GM12872 (cell line): ENCODE data around the gene ATP2A3.

Source experiments
- TF ChIP-seq, protein P1 (sequence below): IDR thresholded peaks from 3 replicates; pipeline ENCODE4 v1.5.1; 2011; ENCODE audit warnings: low read depth, mild to moderate bottlenecking, low read length, moderate library complexity; ENCODE audit not compliant: insufficient read depth

Gene ATP2A3

DNA sequence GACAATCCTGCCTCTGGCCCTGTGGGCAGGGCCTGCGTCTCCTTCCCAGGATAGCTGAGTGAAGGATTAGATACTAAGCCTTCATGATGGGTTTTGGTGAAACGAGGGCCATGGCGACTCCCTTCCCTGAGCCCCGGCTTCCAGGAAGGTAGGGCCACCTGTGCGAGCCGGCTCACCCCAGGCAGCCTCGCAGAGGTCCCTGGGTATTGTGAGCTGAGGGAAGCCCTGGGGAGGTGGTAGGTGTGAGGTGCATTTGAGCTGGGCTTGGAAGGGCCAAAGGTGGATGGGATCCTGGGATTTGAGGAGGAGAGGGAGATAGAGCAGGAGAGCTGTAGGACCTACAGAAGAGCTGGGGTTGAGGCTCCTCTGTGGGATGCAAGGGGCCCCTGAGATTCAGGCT, 41.5 kb downstream of the ATP2A3 start:
- TF ChIP-seq, protein P1, sequence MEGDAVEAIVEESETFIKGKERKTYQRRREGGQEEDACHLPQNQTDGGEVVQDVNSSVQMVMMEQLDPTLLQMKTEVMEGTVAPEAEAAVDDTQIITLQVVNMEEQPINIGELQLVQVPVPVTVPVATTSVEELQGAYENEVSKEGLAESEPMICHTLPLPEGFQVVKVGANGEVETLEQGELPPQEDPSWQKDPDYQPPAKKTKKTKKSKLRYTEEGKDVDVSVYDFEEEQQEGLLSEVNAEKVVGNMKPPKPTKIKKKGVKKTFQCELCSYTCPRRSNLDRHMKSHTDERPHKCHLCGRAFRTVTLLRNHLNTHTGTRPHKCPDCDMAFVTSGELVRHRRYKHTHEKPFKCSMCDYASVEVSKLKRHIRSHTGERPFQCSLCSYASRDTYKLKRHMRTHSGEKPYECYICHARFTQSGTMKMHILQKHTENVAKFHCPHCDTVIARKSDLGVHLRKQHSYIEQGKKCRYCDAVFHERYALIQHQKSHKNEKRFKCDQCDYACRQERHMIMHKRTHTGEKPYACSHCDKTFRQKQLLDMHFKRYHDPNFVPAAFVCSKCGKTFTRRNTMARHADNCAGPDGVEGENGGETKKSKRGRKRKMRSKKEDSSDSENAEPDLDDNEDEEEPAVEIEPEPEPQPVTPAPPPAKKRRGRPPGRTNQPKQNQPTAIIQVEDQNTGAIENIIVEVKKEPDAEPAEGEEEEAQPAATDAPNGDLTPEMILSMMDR, result no peak

GRCh38 chr17:3921502-3922319, 42.5 kb downstream of the ATP2A3 start:
- TF ChIP-seq, protein P1, result no peak

DNA sequence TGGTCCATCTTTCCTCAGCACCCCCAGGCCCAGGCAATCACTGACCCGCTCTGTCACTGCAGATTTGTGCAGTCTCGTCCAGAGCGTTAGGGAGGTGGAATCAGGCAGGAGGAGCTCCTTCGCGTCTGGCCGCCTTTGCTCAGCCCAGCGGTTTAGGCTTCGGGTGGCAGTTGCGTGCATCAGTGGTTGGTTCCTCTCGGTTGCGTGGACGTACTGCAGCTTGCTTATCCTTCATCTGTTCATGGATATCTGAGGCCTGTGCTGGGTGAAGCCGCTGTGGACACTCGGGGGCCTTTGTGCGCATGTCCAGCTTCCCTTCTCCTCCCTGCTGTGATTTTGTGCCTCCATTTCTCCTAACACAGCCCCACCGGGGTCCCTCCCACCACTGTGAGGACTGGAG, 43.2 kb downstream of the ATP2A3 start:
- TF ChIP-seq, protein P1, result no peak

GRCh38 chr17:3919123-3919624, 45.1 kb downstream of the ATP2A3 start:
- TF ChIP-seq, protein P1, result no peak

DNA sequence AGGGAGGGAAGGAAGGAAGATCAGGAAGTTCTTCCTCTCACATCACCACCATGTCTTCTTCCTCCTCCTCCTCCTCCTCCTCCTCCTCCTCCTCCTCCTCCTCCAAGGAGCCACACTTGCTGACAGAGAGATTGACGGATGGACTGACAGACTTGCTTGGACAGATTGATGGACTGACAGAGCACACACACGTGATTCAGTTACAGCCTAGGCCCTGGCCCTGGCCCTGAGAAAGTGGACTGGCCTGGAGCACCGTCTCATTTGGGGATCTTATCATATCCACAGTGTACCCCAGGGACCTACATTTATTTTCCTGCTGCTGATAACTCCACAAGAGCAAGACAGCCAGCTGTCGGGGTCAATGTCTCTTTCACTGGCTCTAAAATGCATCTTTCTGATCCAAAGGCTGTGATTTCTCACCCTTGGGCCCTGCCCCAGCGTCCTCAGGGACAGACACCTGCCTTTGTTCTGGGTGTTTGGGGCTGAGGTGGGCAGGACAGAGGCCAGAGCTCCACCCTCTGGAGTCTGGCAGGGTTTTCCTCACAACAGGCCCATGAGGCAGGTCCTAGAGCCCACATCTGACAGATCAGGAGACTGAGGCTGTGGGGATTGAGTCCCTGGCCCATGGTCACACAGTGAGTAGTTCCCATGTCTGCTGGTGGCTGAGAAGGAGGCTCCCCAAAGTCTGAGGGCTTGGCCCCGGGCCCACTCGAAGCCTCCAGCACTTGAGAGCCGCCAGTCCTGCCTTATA, 45.7 kb downstream of the ATP2A3 start:
- TF ChIP-seq, protein P1, result no peak

GRCh38 chr17:3917391-3917931, 46.8 kb downstream of the ATP2A3 start:
- TF ChIP-seq, protein P1, result no peak

DNA sequence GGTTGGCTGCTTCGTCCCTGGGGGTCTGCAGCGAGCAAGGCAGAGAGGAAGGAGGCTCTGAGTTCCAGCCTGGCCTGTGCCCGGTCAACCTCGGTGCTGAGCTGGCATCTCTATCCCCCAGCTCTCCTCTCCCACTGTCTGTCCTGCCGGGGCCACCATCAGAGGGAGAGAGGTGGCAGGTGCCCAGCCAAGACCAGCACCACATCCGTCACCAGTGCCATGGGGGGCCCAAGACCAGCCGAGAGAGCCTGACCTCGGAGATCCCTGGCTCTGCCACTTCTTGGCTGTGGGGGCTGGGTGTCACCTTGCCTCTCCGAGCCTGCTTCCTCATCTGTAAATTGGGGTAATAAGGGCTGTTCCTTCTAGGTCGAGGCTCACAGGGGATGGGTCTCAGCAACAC, 47.4 kb downstream of the ATP2A3 start:
- TF ChIP-seq, protein P1, result no peak
